SK-N-SH treated with all-trans-retinoic acid at 6 μM for 48 hours (cell line): ENCODE measurements around the gene DIPK1B.

Experiments
- ARNTL ChIP-seq: fragments of 450-650 bp; formaldehyde crosslinking; IDR thresholded peaks from 2 replicates; pipeline ENCODE4 v1.5.0; 2020; ENCODE audit warnings: low read depth, mild to moderate bottlenecking, moderate library complexity, borderline replicate concordance
- BACH2 ChIP-seq: fragments of 250-450 bp; sonication (Bioruptor Pico); IDR thresholded peaks from 2 replicates; pipeline ENCODE4 v1.9.0; 2021; ENCODE audit warnings: mild to moderate bottlenecking, borderline replicate concordance
- GLIS3 ChIP-seq: fragments of 250-450 bp; sonication (Bioruptor Pico); IDR thresholded peaks from 2 replicates; pipeline ENCODE4 v1.5.0; 2020; ENCODE audit warnings: mild to moderate bottlenecking, moderate library complexity
- OSR1 ChIP-seq: fragments of 250-450 bp; sonication (Bioruptor Pico); IDR thresholded peaks from 2 replicates; pipeline ENCODE4 v1.8.0; 2022; ENCODE audit warnings: moderate library complexity, mild to moderate bottlenecking, inconsistent platforms
- PPARA ChIP-seq: fragments of 250-450 bp; sonication (Bioruptor Pico); IDR thresholded peaks from 2 replicates; pipeline ENCODE4 v1.5.0; 2020; ENCODE audit warnings: mild to moderate bottlenecking, borderline replicate concordance
- TOX ChIP-seq: fragments of 250-450 bp; sonication (Bioruptor Pico); IDR thresholded peaks from 2 replicates; pipeline ENCODE4 v1.8.0; 2021; ENCODE audit warnings: mild to moderate bottlenecking, moderate library complexity, borderline replicate concordance
- ZC3H10 ChIP-seq: fragments of 250-450 bp; sonication (Bioruptor Pico); IDR thresholded peaks from 2 replicates; pipeline ENCODE4 v1.5.1; 2021; ENCODE audit warnings: mild to moderate bottlenecking, moderate library complexity
- ZNF565 ChIP-seq: fragments of 450-650 bp; formaldehyde crosslinking; conservative IDR thresholded peaks from 2 replicates; pipeline ENCODE4 v1.5.0; 2020; ENCODE audit warnings: low read depth, mild to moderate bottlenecking, moderate library complexity
- ZNF70 ChIP-seq: fragments of 450-650 bp; formaldehyde crosslinking; IDR thresholded peaks from 2 replicates; pipeline ENCODE4 v1.5.0; 2020; ENCODE audit warnings: mild to moderate bottlenecking, moderate library complexity
- TF ChIP-seq, protein P1 (sequence below): fragments of 250-450 bp; sonication (Bioruptor Pico); IDR thresholded peaks from 2 replicates; pipeline ENCODE4 v1.8.0; 2020; ENCODE audit warnings: mild to moderate bottlenecking, moderate library complexity, borderline replicate concordance
- TF ChIP-seq, protein P2 (sequence below): fragments of 250-450 bp; sonication (Bioruptor Pico); IDR thresholded peaks from 2 replicates; pipeline ENCODE4 v1.5.0; 2020; ENCODE audit warnings: mild to moderate bottlenecking, moderate library complexity
- TF ChIP-seq, protein P3 (sequence below): fragments of 250-450 bp; sonication (Bioruptor Pico); IDR thresholded peaks from 2 replicates; pipeline ENCODE4 v1.5.1; 2020; ENCODE audit warnings: low read depth, mild to moderate bottlenecking, moderate library complexity
- TF ChIP-seq, protein P4 (sequence below): fragments of 250-450 bp; sonication (Bioruptor Pico); IDR thresholded peaks from 2 replicates; pipeline ENCODE4 v1.8.0; 2021; ENCODE audit warnings: low read depth, mild to moderate bottlenecking, moderate library complexity, borderline replicate concordance

DNA sequence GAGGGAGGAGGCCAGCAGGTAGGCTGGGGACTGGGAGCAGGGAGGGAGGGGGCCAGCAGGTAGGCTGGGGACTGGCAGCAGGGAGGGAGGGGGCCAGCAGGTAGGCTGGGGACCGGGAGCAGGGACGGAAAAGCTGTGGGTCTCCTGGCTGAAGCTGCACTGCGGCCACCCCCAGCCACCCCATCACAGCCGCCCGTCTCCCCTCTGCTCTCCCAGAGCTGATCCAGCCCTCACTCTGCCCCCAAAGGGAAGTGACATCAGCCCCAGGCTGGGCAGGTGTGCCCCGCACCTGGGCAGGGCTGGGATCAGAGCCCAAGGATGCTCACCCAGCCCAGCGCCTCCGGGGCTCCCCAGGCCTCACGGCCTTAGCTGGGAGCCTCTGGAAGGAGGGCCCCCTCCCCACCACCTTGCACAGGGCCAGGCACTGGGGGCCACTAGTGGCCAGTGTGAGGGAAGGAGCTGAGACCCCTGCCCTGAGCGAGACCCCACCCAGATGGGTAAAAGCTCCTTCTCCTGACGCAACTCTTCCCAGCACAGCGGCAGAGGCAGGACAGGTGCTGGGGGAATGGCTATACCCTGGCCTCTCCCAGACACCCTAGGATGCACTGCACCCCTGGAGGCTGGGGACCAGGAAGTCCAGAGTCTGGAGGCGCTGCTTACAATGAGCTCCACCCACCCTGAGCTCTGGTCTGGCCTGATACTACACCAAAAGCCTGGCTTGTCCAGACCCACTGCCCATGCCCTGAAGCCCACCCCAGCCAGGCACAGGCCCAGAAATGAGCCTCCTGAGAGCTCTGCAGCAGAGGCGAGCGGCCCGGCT is 36.7 kb upstream of the DIPK1B start:
- TF ChIP-seq PPARA (CRISPR knock-in tag): no peak
- TF ChIP-seq, protein P1, sequence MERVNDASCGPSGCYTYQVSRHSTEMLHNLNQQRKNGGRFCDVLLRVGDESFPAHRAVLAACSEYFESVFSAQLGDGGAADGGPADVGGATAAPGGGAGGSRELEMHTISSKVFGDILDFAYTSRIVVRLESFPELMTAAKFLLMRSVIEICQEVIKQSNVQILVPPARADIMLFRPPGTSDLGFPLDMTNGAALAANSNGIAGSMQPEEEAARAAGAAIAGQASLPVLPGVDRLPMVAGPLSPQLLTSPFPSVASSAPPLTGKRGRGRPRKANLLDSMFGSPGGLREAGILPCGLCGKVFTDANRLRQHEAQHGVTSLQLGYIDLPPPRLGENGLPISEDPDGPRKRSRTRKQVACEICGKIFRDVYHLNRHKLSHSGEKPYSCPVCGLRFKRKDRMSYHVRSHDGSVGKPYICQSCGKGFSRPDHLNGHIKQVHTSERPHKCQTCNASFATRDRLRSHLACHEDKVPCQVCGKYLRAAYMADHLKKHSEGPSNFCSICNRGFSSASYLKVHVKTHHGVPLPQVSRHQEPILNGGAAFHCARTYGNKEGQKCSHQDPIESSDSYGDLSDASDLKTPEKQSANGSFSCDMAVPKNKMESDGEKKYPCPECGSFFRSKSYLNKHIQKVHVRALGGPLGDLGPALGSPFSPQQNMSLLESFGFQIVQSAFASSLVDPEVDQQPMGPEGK (CRISPR knock-in tag): no peak
- TF ChIP-seq ZNF70 (CRISPR knock-in tag): no peak
- no peak for TF ChIP-seq ZC3H10 (CRISPR knock-in tag)
- no peak for TF ChIP-seq ARNTL (CRISPR knock-in tag)
- no peak for TF ChIP-seq BACH2 (CRISPR knock-in tag)
- TF ChIP-seq, protein P2, sequence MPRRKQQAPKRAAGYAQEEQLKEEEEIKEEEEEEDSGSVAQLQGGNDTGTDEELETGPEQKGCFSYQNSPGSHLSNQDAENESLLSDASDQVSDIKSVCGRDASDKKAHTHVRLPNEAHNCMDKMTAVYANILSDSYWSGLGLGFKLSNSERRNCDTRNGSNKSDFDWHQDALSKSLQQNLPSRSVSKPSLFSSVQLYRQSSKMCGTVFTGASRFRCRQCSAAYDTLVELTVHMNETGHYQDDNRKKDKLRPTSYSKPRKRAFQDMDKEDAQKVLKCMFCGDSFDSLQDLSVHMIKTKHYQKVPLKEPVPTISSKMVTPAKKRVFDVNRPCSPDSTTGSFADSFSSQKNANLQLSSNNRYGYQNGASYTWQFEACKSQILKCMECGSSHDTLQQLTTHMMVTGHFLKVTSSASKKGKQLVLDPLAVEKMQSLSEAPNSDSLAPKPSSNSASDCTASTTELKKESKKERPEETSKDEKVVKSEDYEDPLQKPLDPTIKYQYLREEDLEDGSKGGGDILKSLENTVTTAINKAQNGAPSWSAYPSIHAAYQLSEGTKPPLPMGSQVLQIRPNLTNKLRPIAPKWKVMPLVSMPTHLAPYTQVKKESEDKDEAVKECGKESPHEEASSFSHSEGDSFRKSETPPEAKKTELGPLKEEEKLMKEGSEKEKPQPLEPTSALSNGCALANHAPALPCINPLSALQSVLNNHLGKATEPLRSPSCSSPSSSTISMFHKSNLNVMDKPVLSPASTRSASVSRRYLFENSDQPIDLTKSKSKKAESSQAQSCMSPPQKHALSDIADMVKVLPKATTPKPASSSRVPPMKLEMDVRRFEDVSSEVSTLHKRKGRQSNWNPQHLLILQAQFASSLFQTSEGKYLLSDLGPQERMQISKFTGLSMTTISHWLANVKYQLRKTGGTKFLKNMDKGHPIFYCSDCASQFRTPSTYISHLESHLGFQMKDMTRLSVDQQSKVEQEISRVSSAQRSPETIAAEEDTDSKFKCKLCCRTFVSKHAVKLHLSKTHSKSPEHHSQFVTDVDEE: no peak
- TF ChIP-seq, protein P3, sequence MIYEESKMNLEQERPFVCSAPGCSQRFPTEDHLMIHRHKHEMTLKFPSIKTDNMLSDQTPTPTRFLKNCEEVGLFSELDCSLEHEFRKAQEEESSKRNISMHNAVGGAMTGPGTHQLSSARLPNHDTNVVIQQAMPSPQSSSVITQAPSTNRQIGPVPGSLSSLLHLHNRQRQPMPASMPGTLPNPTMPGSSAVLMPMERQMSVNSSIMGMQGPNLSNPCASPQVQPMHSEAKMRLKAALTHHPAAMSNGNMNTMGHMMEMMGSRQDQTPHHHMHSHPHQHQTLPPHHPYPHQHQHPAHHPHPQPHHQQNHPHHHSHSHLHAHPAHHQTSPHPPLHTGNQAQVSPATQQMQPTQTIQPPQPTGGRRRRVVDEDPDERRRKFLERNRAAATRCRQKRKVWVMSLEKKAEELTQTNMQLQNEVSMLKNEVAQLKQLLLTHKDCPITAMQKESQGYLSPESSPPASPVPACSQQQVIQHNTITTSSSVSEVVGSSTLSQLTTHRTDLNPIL (CRISPR knock-in tag): no peak
- no peak for TF ChIP-seq TOX (CRISPR knock-in tag)
- TF ChIP-seq ZNF565 (CRISPR knock-in tag): no peak
- TF ChIP-seq OSR1: no peak
- no peak for TF ChIP-seq GLIS3
- TF ChIP-seq, protein P4, sequence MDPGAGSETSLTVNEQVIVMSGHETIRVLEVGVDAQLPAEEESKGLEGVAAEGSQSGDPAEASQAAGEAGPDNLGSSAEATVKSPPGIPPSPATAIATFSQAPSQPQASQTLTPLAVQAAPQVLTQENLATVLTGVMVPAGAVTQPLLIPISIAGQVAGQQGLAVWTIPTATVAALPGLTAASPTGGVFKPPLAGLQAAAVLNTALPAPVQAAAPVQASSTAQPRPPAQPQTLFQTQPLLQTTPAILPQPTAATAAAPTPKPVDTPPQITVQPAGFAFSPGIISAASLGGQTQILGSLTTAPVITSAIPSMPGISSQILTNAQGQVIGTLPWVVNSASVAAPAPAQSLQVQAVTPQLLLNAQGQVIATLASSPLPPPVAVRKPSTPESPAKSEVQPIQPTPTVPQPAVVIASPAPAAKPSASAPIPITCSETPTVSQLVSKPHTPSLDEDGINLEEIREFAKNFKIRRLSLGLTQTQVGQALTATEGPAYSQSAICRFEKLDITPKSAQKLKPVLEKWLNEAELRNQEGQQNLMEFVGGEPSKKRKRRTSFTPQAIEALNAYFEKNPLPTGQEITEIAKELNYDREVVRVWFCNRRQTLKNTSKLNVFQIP (CRISPR knock-in tag): no peak
